NOMO-1 treated with DMSO at 0.1 percent for 48 hours (cell line): ENCODE results near the gene CTDSPL.
A peak's percentile ranks its signal among the peaks of the same experiment; 100 is the strongest.

Experiments used
- DNase-seq: peaks from one replicate; lab custom pipeline; 2025; ENCODE audit not compliant: unreplicated experiment; lab: John Stamatoyannopoulos, UW

The CTDSPL gene

GRCh38 chr3:37985637-37986320 is 124.1 kb downstream of the CTDSPL start:
- no peak for DNase-seq

GRCh38 chr3:37986479-37987314 is 125.0 kb downstream of the CTDSPL start:
- no peak for DNase-seq

- DNase-seq, result no peak
Measured at GRCh38 chr3:37987315-37987697, 125.6 kb downstream of the CTDSPL start.

- no peak for DNase-seq
Measured at GRCh38 chr3:37987751-37988179, 126.1 kb downstream of the CTDSPL start.

- DNase-seq, result peak; percentile 18
Measured at GRCh38 chr3:37988376-37988775, 126.7 kb downstream of the CTDSPL start.

- DNase-seq, result no peak
Measured at GRCh38 chr3:37988931-37989525, 127.3 kb downstream of the CTDSPL start.

- DNase-seq, result no peak
Measured at GRCh38 chr3:37989821-37990480, 128.3 kb downstream of the CTDSPL start.

GRCh38 chr3:37990527-37990926 is 128.8 kb downstream of the CTDSPL start, which contains the start of gene VILL:
Gene VILL, plus strand, starts transcription at chr3:37990786. Its CDS starts 2,887 bp downstream, at chr3:37993673.
- DNase-seq, result no peak

- no peak for DNase-seq
Measured at GRCh38 chr3:37991109-37991508, 129.4 kb downstream of the CTDSPL start.

GRCh38 chr3:37991823-37992222 is 130.1 kb downstream of the CTDSPL start:
- no peak for DNase-seq

GRCh38 chr3:37992271-37993066 is 130.8 kb downstream of the CTDSPL start:
- DNase-seq, result no peak

GRCh38 chr3:37993067-37993455 is 131.4 kb downstream of the CTDSPL start:
- DNase-seq, result no peak

- DNase-seq, result no peak
Measured at GRCh38 chr3:37993460-37993819, 131.8 kb downstream of the CTDSPL start.

GRCh38 chr3:37993820-37994638 is 132.3 kb downstream of the CTDSPL start:
- peak; percentile 61 for DNase-seq

GRCh38 chr3:37994639-37994972 is 132.9 kb downstream of the CTDSPL start:
- no peak for DNase-seq

GRCh38 chr3:37995652-37996641 is 134.3 kb downstream of the CTDSPL start:
- DNase-seq, result no peak

- peak; percentile 67 for DNase-seq
Measured at GRCh38 chr3:37996785-37997301, 135.2 kb downstream of the CTDSPL start.

- no peak for DNase-seq
Measured at GRCh38 chr3:37997342-37997741, 135.7 kb downstream of the CTDSPL start.
